HepG2 (cell line): Measurements from ENCODE around the gene GLB1L. TPM values are rescaled to one million over a fixed set of nuclear protein-coding genes. Genes with fewer than 3 reads are reported as not detected.
A peak's percentile ranks its signal among the peaks of the same experiment; 100 is the strongest.

Experiments used
- ADNP ChIP-seq: sonication (generic); formaldehyde crosslinking; IDR thresholded peaks from 2 replicates; pipeline ENCODE4 v1.4.0; 2020; ENCODE audit warnings: missing genetic modification reagents
- BCL6 ChIP-seq: IDR thresholded peaks from 2 replicates; pipeline ENCODE4 v1.6.1; 2016; ENCODE audit warnings: missing genetic modification reagents, missing compliant biosample characterization
- CBFB ChIP-seq: sonication (generic); formaldehyde crosslinking; IDR thresholded peaks from 2 replicates; pipeline ENCODE4 v1.4.0; 2020; ENCODE audit warnings: missing genetic modification reagents
- ETV5 ChIP-seq: IDR thresholded peaks from 2 replicates; pipeline ENCODE4 v1.6.1; 2018; ENCODE audit warnings: missing biosample characterization, missing genetic modification reagents, inconsistent platforms, borderline replicate concordance
- HOXA9 ChIP-seq: sonication (generic); formaldehyde crosslinking; IDR thresholded peaks from 2 replicates; pipeline ENCODE4 v1.8.1; 2022; ENCODE audit warnings: missing genetic modification reagents, mild to moderate bottlenecking, moderate library complexity, borderline replicate concordance
- KLF9 ChIP-seq: IDR thresholded peaks from 2 replicates; pipeline ENCODE4 v1.6.1; 2016; ENCODE audit warnings: low read depth
- LRRFIP1 ChIP-seq: sonication (generic); formaldehyde crosslinking; conservative IDR thresholded peaks from 2 replicates; pipeline ENCODE4 v1.4.0; 2020; ENCODE audit warnings: missing genetic modification reagents
- NR3C1 ChIP-seq: sonication (generic); formaldehyde crosslinking; IDR thresholded peaks from 2 replicates; pipeline ENCODE4 v1.4.0; 2020; ENCODE audit warnings: missing genetic modification reagents
- SAP130 ChIP-seq: IDR thresholded peaks from 2 replicates; pipeline ENCODE4 v1.6.1; 2016; ENCODE audit warnings: low read depth
- SMARCC2 ChIP-seq: fragments of 450-650 bp; IDR thresholded peaks from 2 replicates; pipeline ENCODE4 v1.6.1; 2017; ENCODE audit warnings: antibody characterized with exemption, mild to moderate bottlenecking
- SSRP1 ChIP-seq: IDR thresholded peaks from 2 replicates; pipeline ENCODE4 v1.6.1; 2016; ENCODE audit warnings: control low read depth
- ZNF121 ChIP-seq: sonication (generic); formaldehyde crosslinking; IDR thresholded peaks from 2 replicates; pipeline ENCODE4 v1.5.0; 2020; ENCODE audit warnings: mild to moderate bottlenecking, missing genetic modification reagents
- ZNF138 ChIP-seq: sonication (generic); formaldehyde crosslinking; IDR thresholded peaks from 2 replicates; pipeline ENCODE4 v1.5.0; 2020; ENCODE audit warnings: mild to moderate bottlenecking, low read depth, missing genetic modification reagents
- ZNF142 ChIP-seq: sonication (generic); formaldehyde crosslinking; IDR thresholded peaks from 2 replicates; pipeline ENCODE4 v1.4.0; 2020; ENCODE audit warnings: missing genetic modification reagents
- ZNF558 ChIP-seq: sonication (generic); formaldehyde crosslinking; IDR thresholded peaks from 2 replicates; pipeline ENCODE4 v1.9.0; 2022; ENCODE audit warnings: mild to moderate bottlenecking, missing genetic modification reagents, borderline replicate concordance
- ZNF687 ChIP-seq: sonication (generic); formaldehyde crosslinking; IDR thresholded peaks from 2 replicates; pipeline ENCODE4 v1.5.1; 2020; ENCODE audit warnings: mild to moderate bottlenecking, missing genetic modification reagents, moderate library complexity
- ZNF737 ChIP-seq: sonication (generic); formaldehyde crosslinking; IDR thresholded peaks from 2 replicates; pipeline ENCODE4 v1.5.0; 2020; ENCODE audit warnings: missing genetic modification reagents, mild to moderate bottlenecking, borderline replicate concordance
- polyA plus RNA-seq, 8 experiments: library from polyadenylated mRNA; depleted of rRNA in 3 of 8; stranded (reverse) in 7 of 8; unstranded in 1 of 8; fragments of >200 nt; fragmentation: Illumina TruSeq in 4 of 8; extraction: Trizol in 4 of 8; gene quantifications; 2 replicates each; pipeline versions ENCODE4 v1.2.1 to v1.2.3, GENCODE V29; 2011 to 2016; ENCODE audit warnings: low read depth in 4 of 8, missing spikeins in 1 of 8, mixed read lengths in 1 of 8; ENCODE audit not compliant: insufficient read depth in 1 of 8
- total RNA-seq, 5 experiments: library from RNA; depleted of rRNA; stranded (reverse); fragments of >200 nt; fragmentation: Illumina TruSeq; extraction: Trizol; gene quantifications; 2 replicates each; pipeline ENCODE4 v1.2.3, GENCODE V29; 2016; ENCODE audit warnings: low read depth in 1 of 5

The GLB1L gene
- total and polyA plus RNA-seq, 2 of the 13 experiments (the other 11 are each of a cell fraction or from before 2014, with no cell fraction given): 6.8 to 7.3 TPM

GRCh38 chr2:219206328-219207133, 38.7 kb downstream of the GLB1L start, which contains the start of gene ZFAND2B (continued):
- TF ChIP-seq ZNF687 (CRISPR knock-in tag) (peak; percentile 93), SSRP1 (CRISPR knock-in tag) (peak; percentile 83; the same call in 1 of the 2 replicates), SAP130 (peak; percentile 85), SMARCC2 (no peak), CBFB (CRISPR knock-in tag) (peak; percentile 13; the same call in 1 of the 2 replicates), ZNF142 (no peak), ZNF138 (CRISPR knock-in tag) (no peak; the same call in 1 of the 2 replicates), ADNP (CRISPR knock-in tag) (no peak), ZNF121 (CRISPR knock-in tag) (peak; percentile 73), NR3C1 (CRISPR knock-in tag) (no peak), ZNF558 (CRISPR knock-in tag) (peak; percentile 87; the same call in 1 of the 2 replicates), LRRFIP1 (CRISPR knock-in tag) (no peak), KLF9 (CRISPR knock-in tag) (no peak), HOXA9 (CRISPR knock-in tag) (0 out of 2 replicates have a peak, but pooled peaks have one; percentile 40), ETV5 (CRISPR knock-in tag) (peak; percentile 13; the same call in 1 of the 2 replicates), ZNF737 (CRISPR knock-in tag) (no peak), BCL6 (CRISPR knock-in tag) (no peak; the same call in 1 of the 2 replicates)
